Measurements from ENCODE around the gene ZNF337.
"Not testable (repeated sequence)": the region's sequence is repeated elsewhere in the genome, so short reads cannot be mapped to it uniquely, and the experiment has no call there.

The ZNF337 gene

GRCh38 chr20:25690427-25690826, 6.2 kb downstream of the ZNF337 start:
- H3K27ac ChIP-seq = no peak overlapping the region
- TF ChIP-seq ZFX (IDR thresholded peaks at IDR 0.05) (no peak), CTCF (conservative IDR thresholded peaks at IDR 0.05) (no peak)

- H3K27ac ChIP-seq = no peak overlapping the region
- TF ChIP-seq CTCF (conservative IDR thresholded peaks at IDR 0.05) = no peak; the same call in 1 of the 2 replicates
- TF ChIP-seq ZFX (IDR thresholded peaks at IDR 0.05) = no peak
These were observed 10.3 kb downstream of the ZNF337 start for GRCh38 chr20:25686081-25687067.

- TF ChIP-seq CTCF (conservative IDR thresholded peaks at IDR 0.05) = no peak
- TF ChIP-seq ZFX (IDR thresholded peaks at IDR 0.05) = no peak
- H3K27ac ChIP-seq = no peak overlapping the region
These were observed 11.2 kb downstream of the ZNF337 start for GRCh38 chr20:25685276-25686080.

GRCh38 chr20:25683826-25684225, 12.8 kb downstream of the ZNF337 start:
- not testable (repeated sequence) for H3K27ac ChIP-seq

GRCh38 chr20:25683050-25683449, 13.6 kb downstream of the ZNF337 start:
- no peak overlapping the region for H3K27ac ChIP-seq
- no peak for TF ChIP-seq ZFX (IDR thresholded peaks at IDR 0.05)
- TF ChIP-seq CTCF (conservative IDR thresholded peaks at IDR 0.05) = no peak

GRCh38 chr20:25676164-25676809, 20.4 kb downstream of the ZNF337 start:
- no peak overlapping the region for H3K27ac ChIP-seq
- TF ChIP-seq ZFX (IDR thresholded peaks at IDR 0.05) (no peak), CTCF (conservative IDR thresholded peaks at IDR 0.05) (no peak)

GRCh38 chr20:25675161-25675560, 21.5 kb downstream of the ZNF337 start:
- H3K27ac ChIP-seq = no peak overlapping the region
- TF ChIP-seq ZFX (IDR thresholded peaks at IDR 0.05) (no peak), CTCF (conservative IDR thresholded peaks at IDR 0.05) (no peak)
